Natural killer cell (primary cell): Measurements from ENCODE around the gene C1QL1. TPM values are rescaled to one million over a fixed set of nuclear protein-coding genes. Genes with fewer than 3 reads are reported as not detected.

Experiments used
- ATAC-seq, 3 donors: fragments of 150-1000 bp in 2 of 3; fragments of 200-7000 bp in 1 of 3; cut with Tn5 transposase; 1 replicate in 1 of 3; 2 replicates in 2 of 3; pipeline ENCODE4 v1.10.0; 2021; ENCODE audit warnings: mild to moderate bottlenecking in 2 of 3, moderate library complexity in 2 of 3
- DNase-seq, 2 donors: peaks; one replicate each; pipeline versions ENCODE4 v3.0.0 to v3.0.0-alpha.2; 2013 to 2021; ENCODE audit warnings: mixed read lengths in 1 of 2
- H3K27ac ChIP-seq: one replicate; pipeline ENCODE4 v1.5.1; 2013; ENCODE audit warnings: mild to moderate bottlenecking, low read length
- H3K27me3 ChIP-seq: one replicate; pipeline ENCODE4 v1.6.1; 2013; ENCODE audit warnings: low read length; ENCODE audit not compliant: control insufficient read depth, insufficient read depth
- H3K36me3 ChIP-seq: one replicate; pipeline ENCODE4 v1.6.1; 2013; ENCODE audit warnings: low read length; ENCODE audit not compliant: control insufficient read depth, insufficient read depth
- H3K4me1 ChIP-seq: one replicate; pipeline ENCODE4 v1.6.1; 2013; ENCODE audit warnings: low read length; ENCODE audit not compliant: control insufficient read depth, insufficient read depth
- H3K4me3 ChIP-seq: one replicate; pipeline ENCODE4 v1.5.1; 2013; ENCODE audit warnings: low read length
- H3K9me3 ChIP-seq: one replicate; pipeline ENCODE4 v1.6.1; 2013; ENCODE audit warnings: low read length; ENCODE audit not compliant: control insufficient read depth, insufficient read depth
- H3K27ac Mint-ChIP-seq, 2 donors: one replicate each; pipeline ENCODE4 v1.8.0; 2022; ENCODE audit warnings: mild to moderate bottlenecking in 2 of 2, mixed read lengths in 2 of 2, moderate library complexity in 1 of 2
- H3K27me3 Mint-ChIP-seq, 2 donors: one replicate each; pipeline ENCODE4 v1.8.0; 2022; ENCODE audit warnings: low read depth in 2 of 2, mixed read lengths in 2 of 2
- H3K36me3 Mint-ChIP-seq: one replicate; pipeline ENCODE4 v1.8.0; 2022; ENCODE audit warnings: mixed read lengths
- H3K4me1 Mint-ChIP-seq, 2 donors: one replicate each; pipeline ENCODE4 v1.8.0; 2022; ENCODE audit warnings: mixed read lengths in 2 of 2
- H3K4me3 Mint-ChIP-seq: one replicate; pipeline ENCODE4 v1.8.0; 2022; ENCODE audit warnings: mild to moderate bottlenecking, moderate library complexity, mixed read lengths
- H3K9me3 Mint-ChIP-seq, 2 donors: one replicate each; pipeline ENCODE4 v1.8.0; 2022; ENCODE audit warnings: mixed read lengths in 2 of 2
- WGBS: methylation state at CpG from one replicate; pipeline ENCODE4 v1.1.7; 2013; ENCODE audit warnings: missing lambda C conversion rate; ENCODE audit not compliant: insufficient coverage; 5-methylcytosine and 5-hydroxymethylcytosine counted together
- intact Hi-C: fragments of 100-400 bp; cut with micrococcal nuclease; formaldehyde crosslinking; loops from one replicate; pipeline ENCODE4 v1.14.2; 2022
- total RNA-seq, 4 donors: library from RNA; stranded (reverse); fragments of 120-200 nt in 1 of 4; gene quantifications; one replicate each; pipeline versions ENCODE4 v1.2.3 to v1.2.4, GENCODE V29; 2013 to 2022
- TF ChIP-seq, protein P1 (sequence below): fragments of 200-600 bp; IDR thresholded peaks from one replicate; pipeline ENCODE4 v1.8.0; 2022; ENCODE audit warnings: antibody characterized with exemption

C1QL1 gene
- total RNA-seq, 3 donors from 2014 or later (not counting 1 experiment from before 2014, with no cell fraction given): not detected

- no peak overlapping the region for H3K4me3 ChIP-seq
- intact Hi-C loops: no loop called here
- peaks cover 36 to 48% of the 10 kb centered on the region in 2 donors for H3K27me3 Mint-ChIP-seq
- H3K9me3 ChIP-seq: peaks cover 5% of the 10 kb centered on the region
- peaks cover 31% of the 10 kb centered on the region for H3K4me1 ChIP-seq
- no peaks in the 10 kb centered on the region for H3K9me3 Mint-ChIP-seq
- peak overlapping the region in 1 of 2 donors; percentile 38 for H3K27ac Mint-ChIP-seq
- ATAC-seq: no peak
- H3K27me3 ChIP-seq: peaks cover 40% of the 10 kb centered on the region
- TF ChIP-seq, protein P1, sequence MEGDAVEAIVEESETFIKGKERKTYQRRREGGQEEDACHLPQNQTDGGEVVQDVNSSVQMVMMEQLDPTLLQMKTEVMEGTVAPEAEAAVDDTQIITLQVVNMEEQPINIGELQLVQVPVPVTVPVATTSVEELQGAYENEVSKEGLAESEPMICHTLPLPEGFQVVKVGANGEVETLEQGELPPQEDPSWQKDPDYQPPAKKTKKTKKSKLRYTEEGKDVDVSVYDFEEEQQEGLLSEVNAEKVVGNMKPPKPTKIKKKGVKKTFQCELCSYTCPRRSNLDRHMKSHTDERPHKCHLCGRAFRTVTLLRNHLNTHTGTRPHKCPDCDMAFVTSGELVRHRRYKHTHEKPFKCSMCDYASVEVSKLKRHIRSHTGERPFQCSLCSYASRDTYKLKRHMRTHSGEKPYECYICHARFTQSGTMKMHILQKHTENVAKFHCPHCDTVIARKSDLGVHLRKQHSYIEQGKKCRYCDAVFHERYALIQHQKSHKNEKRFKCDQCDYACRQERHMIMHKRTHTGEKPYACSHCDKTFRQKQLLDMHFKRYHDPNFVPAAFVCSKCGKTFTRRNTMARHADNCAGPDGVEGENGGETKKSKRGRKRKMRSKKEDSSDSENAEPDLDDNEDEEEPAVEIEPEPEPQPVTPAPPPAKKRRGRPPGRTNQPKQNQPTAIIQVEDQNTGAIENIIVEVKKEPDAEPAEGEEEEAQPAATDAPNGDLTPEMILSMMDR: no peak
- H3K4me3 Mint-ChIP-seq: no peak overlapping the region
- H3K36me3 ChIP-seq: no peaks in the 10 kb centered on the region
- H3K4me1 Mint-ChIP-seq: peaks cover 18 to 36% of the 10 kb centered on the region in 2 donors
- DNase-seq: peak in 1 of 2 donors; percentile 23
- no peaks in the 10 kb centered on the region for H3K36me3 Mint-ChIP-seq
- 13% methylated on average over 18 of the region's 21 CpGs for WGBS
- no peak overlapping the region for H3K27ac ChIP-seq
Observed at GRCh38 chr17:44966348-44967025, 1.6 kb downstream of the C1QL1 start.

GRCh38 chr17:44965481-44966234 is 2.4 kb downstream of the C1QL1 start:
- Mint-ChIP-seq H3K36me3 (no peaks in the 10 kb centered on the region), H3K27me3 (peaks cover 41 to 51% of the 10 kb centered on the region in 2 donors), H3K4me3 (peak overlapping the region; percentile 45), H3K27ac (no peak overlapping the region), H3K9me3 (no peaks in the 10 kb centered on the region), H3K4me1 (peaks cover 18 to 34% of the 10 kb centered on the region in 2 donors)
- H3K27ac ChIP-seq: no peak overlapping the region
- ATAC-seq: no peak
- intact Hi-C loops: no loop called here
- H3K4me3 ChIP-seq: no peak overlapping the region
- WGBS: 56% methylated on average over 5 of the region's 5 CpGs
- peaks cover 42% of the 10 kb centered on the region for H3K27me3 ChIP-seq
- no peak for DNase-seq
- H3K36me3 ChIP-seq: no peaks in the 10 kb centered on the region
- peaks cover 5% of the 10 kb centered on the region for H3K9me3 ChIP-seq
- TF ChIP-seq, protein P1: no peak
- peaks cover 31% of the 10 kb centered on the region for H3K4me1 ChIP-seq

GRCh38 chr17:44961921-44962350 is 6.2 kb downstream of the C1QL1 start:
- H3K36me3 Mint-ChIP-seq: no peaks in the 10 kb centered on the region
- H3K27ac Mint-ChIP-seq: no peak overlapping the region
- TF ChIP-seq, protein P1: no peak
- H3K4me1 Mint-ChIP-seq: peaks cover 0 to 12% of the 10 kb centered on the region in 2 donors
- H3K36me3 ChIP-seq: no peaks in the 10 kb centered on the region
- peaks cover 5% of the 10 kb centered on the region for H3K9me3 ChIP-seq
- no peak for DNase-seq
- H3K4me1 ChIP-seq: peaks cover 10% of the 10 kb centered on the region
- no peak overlapping the region for H3K4me3 ChIP-seq
- no peak overlapping the region for H3K4me3 Mint-ChIP-seq
- no peak for ATAC-seq
- H3K9me3 Mint-ChIP-seq: no peaks in the 10 kb centered on the region
- peaks cover 48 to 50% of the 10 kb centered on the region in 2 donors for H3K27me3 Mint-ChIP-seq
- WGBS: 84% methylated on average over 7 of the region's 7 CpGs
- peaks cover 38% of the 10 kb centered on the region for H3K27me3 ChIP-seq
- no peak overlapping the region for H3K27ac ChIP-seq
- intact Hi-C loops: no loop called here
